Immature natural killer cell (primary cell): ENCODE data around the gene TTC34. TPM values are rescaled to one million over a fixed set of nuclear protein-coding genes. Genes with fewer than 3 reads are reported as not detected.
A peak's percentile ranks its signal among the peaks of the same experiment; 100 is the strongest.

Experiments
- DNase-seq, 3 donors: peaks; one replicate each; pipeline ENCODE4 v3.0.0; 2022; ENCODE audit warnings: mixed read lengths in 1 of 3
- H3K27ac Mint-ChIP-seq, 6 donors: one replicate each; pipeline ENCODE4 v1.8.0; 2020; ENCODE audit warnings: mixed read lengths in 6 of 6, mild to moderate bottlenecking in 5 of 6, inconsistent platforms in 4 of 6, moderate library complexity in 3 of 6
- H3K27me3 Mint-ChIP-seq, 3 donors: one replicate each; pipeline ENCODE4 v1.8.0; 2020 to 2021; ENCODE audit warnings: low read depth in 3 of 3, mild to moderate bottlenecking in 3 of 3, mixed read lengths in 3 of 3, moderate library complexity in 3 of 3, inconsistent platforms in 1 of 3
- H3K36me3 Mint-ChIP-seq, 3 donors: one replicate each; pipeline ENCODE4 v1.8.0; 2020; ENCODE audit warnings: mixed read lengths in 3 of 3, inconsistent platforms in 2 of 3, mild to moderate bottlenecking in 2 of 3
- H3K4me1 Mint-ChIP-seq, 2 donors: one replicate each; pipeline ENCODE4 v1.8.0; 2020; ENCODE audit warnings: inconsistent platforms in 2 of 2, mild to moderate bottlenecking in 2 of 2, mixed read lengths in 2 of 2, moderate library complexity in 1 of 2
- H3K4me3 Mint-ChIP-seq, 5 donors: one replicate each; pipeline ENCODE4 v1.8.0; 2020; ENCODE audit warnings: mild to moderate bottlenecking in 5 of 5, mixed read lengths in 5 of 5, inconsistent platforms in 3 of 5, moderate library complexity in 3 of 5
- H3K9me3 Mint-ChIP-seq, 6 donors: one replicate each; pipeline ENCODE4 v1.8.0; 2020; ENCODE audit warnings: mild to moderate bottlenecking in 6 of 6, mixed read lengths in 6 of 6, inconsistent platforms in 4 of 6, moderate library complexity in 3 of 6
- polyA plus RNA-seq, 3 donors: library from polyadenylated mRNA; unstranded; fragments of 300-500 nt; fragmentation: Illumina TruSeq; gene quantifications; one replicate each; pipeline ENCODE4 v1.2.3, GENCODE V29; 2021

The TTC34 gene
- polyA plus RNA-seq, 3 donors from 2014 or later, result 0.07 TPM; not detected in 2

DNA sequence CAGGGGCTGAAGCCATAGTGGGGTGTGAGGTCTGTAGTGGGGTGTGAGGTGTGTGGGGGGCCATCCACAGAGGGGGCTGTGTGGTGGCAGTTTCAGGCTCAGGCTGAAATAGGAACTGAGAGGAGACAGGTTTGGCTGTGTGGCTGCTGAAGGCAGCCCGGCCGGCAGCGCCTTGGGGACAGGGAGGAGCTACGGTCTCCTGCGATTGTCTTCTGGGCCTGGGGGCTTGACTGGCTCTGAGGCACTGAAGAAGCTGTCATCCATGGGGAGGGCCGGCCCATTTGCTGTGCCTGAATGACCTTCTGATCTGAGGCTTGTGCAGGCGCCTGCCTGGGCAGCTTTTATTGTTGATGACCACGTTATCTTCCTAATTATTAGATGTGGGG, 10.0 kb upstream of the TTC34 start:
- H3K4me1 Mint-ChIP-seq, result no peaks in the 10 kb centered on the region
- H3K27me3 Mint-ChIP-seq, result no peaks in the 10 kb centered on the region
- H3K36me3 Mint-ChIP-seq, result no peaks in the 10 kb centered on the region
- H3K27ac Mint-ChIP-seq, result no peak overlapping the region
- no peak overlapping the region for H3K4me3 Mint-ChIP-seq
- DNase-seq, result no peak
- no peaks in the 10 kb centered on the region for H3K9me3 Mint-ChIP-seq

DNA sequence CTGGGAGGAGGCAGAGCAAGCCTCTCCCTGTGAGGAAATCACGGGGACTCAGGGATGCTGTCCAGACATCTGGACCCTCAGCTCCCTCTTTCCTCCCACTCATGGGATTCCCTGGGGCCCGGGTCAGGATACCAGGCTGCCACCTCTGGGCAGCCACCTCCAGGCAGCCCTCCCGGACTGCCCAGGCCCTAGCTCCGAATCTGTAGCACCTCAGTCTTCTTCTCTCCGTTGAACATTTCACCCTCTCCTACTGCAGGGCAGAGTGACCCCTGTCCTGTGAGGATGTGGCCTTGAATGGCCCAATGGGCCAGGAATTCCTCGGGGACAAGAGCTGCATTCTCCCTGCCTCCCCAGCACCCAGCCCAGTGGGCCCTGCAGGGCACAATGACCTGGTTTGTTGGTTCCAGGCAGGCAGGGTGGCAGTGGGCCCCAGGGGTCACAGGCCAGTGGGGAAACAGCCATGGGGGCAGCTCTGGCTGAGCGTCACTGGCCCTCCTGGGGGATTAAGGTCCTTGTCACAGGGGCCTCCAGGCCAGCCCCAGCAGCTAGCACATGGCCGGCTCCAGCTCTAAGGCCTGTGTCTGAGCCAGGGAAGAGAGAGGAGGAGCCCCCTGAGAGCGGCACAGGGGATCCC, 9.5 kb upstream of the TTC34 start:
- Mint-ChIP-seq H3K9me3 (no peaks in the 10 kb centered on the region), H3K27me3 (no peaks in the 10 kb centered on the region), H3K27ac (no peak overlapping the region), H3K4me3 (no peak overlapping the region), H3K4me1 (no peaks in the 10 kb centered on the region), H3K36me3 (no peaks in the 10 kb centered on the region)
- no peak for DNase-seq

DNA sequence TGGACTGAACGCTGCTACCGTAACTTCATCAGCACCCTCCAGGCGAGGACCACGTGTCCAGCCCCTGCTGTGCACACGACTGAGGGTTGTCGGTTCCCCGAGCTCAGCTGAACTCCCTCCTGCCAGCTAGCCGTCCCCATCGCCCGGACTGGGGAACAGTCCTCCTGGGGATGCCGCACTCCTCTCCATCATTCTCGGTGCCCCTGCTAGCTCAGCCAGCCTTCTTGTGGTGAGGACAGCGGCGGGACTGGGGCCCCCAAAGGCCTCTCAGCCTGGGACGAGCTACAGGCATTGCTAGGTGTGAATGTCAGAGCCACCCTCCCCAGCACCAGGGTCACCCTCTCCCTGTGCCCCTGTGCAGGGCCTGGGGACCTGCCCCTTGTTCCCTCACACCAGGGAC, 8.8 kb upstream of the TTC34 start:
- Mint-ChIP-seq H3K4me3 (no peak overlapping the region), H3K9me3 (no peaks in the 10 kb centered on the region), H3K27me3 (no peaks in the 10 kb centered on the region), H3K36me3 (no peaks in the 10 kb centered on the region), H3K4me1 (no peaks in the 10 kb centered on the region), H3K27ac (no peak overlapping the region)
- no peak for DNase-seq

DNA sequence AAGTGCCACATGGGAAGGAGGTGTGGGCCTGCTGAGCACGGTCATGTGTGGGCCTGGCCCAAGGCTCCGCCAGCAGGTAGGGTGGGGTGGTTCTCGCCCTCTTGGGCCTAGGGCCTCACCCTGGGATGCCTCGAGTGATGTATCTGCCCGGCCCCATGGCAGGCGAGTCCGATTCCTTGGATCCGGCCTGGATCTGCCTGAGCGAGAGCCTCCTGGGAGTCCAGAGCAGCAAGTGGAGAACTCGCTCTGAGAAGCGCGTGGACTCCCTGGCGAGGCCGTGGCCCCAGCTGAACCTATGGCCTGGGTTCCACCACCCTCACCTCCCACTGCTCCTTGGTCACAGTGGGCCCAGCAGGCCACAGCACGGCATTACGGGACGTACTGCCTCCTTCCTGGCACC, 8.2 kb upstream of the TTC34 start:
- Mint-ChIP-seq H3K36me3 (no peaks in the 10 kb centered on the region), H3K9me3 (no peaks in the 10 kb centered on the region), H3K4me1 (no peaks in the 10 kb centered on the region), H3K27me3 (no peaks in the 10 kb centered on the region), H3K27ac (no peak overlapping the region), H3K4me3 (no peak overlapping the region)
- no peak for DNase-seq

DNA sequence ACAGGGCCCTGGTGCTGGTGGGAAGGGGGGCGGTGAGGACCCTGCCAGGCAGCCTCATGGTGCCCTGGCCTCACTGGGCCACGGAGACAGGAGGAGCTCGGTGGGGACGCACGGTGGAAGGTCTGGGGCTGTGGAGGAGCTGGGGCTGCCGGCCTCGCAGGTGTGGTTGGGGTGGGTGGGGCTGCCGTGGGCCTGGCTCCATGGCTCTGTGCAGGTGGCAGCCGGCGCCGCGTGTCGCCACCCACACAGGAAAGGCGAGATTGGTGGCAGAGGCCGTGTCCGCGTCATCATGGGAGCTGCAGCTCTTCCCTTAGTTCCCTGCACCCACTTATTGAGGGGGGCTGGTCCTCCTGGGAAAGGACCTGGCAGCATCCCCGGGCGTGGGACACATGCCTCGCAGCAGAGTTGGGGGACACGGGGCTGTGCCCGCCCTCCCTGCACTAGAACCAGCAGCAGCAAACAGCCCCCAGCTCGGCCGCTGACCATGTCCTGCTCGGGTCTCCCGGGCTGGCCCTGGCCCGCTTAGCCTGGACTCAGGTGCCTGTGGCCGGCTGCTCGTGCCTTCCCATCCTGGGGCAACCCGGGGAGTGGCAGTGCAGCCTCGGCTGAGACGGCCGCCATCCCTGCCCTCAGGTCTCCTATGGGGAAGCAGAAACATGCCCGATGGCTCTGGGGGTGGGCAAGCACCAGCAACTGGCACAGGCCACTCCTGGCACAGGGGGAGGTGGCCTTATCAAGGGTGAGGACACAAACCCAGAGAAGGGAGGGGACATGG, 7.5 kb upstream of the TTC34 start:
- Mint-ChIP-seq H3K4me3 (no peak overlapping the region), H3K27me3 (no peaks in the 10 kb centered on the region), H3K27ac (no peak overlapping the region), H3K9me3 (no peaks in the 10 kb centered on the region), H3K4me1 (no peaks in the 10 kb centered on the region), H3K36me3 (no peaks in the 10 kb centered on the region)
- DNase-seq, result no peak

DNA sequence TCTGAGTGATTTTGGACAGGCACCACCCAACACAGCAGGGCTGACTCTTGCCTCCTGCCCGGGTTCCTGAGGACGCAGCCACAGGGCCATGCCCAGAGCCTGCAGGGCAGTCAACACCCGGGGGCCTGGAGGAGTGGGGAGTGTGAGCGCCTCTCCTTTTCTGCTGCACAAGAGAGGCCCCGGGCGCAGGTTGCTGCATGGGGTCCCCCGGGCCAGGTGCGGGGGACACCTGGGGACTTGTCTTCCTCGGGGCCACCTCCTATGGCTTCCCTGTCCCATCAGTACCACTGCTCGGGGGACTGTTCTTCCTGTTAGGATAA, 6.9 kb upstream of the TTC34 start:
- Mint-ChIP-seq H3K27me3 (no peaks in the 10 kb centered on the region), H3K4me3 (no peak overlapping the region), H3K4me1 (no peaks in the 10 kb centered on the region), H3K9me3 (no peaks in the 10 kb centered on the region), H3K27ac (no peak overlapping the region), H3K36me3 (no peaks in the 10 kb centered on the region)
- no peak for DNase-seq

DNA sequence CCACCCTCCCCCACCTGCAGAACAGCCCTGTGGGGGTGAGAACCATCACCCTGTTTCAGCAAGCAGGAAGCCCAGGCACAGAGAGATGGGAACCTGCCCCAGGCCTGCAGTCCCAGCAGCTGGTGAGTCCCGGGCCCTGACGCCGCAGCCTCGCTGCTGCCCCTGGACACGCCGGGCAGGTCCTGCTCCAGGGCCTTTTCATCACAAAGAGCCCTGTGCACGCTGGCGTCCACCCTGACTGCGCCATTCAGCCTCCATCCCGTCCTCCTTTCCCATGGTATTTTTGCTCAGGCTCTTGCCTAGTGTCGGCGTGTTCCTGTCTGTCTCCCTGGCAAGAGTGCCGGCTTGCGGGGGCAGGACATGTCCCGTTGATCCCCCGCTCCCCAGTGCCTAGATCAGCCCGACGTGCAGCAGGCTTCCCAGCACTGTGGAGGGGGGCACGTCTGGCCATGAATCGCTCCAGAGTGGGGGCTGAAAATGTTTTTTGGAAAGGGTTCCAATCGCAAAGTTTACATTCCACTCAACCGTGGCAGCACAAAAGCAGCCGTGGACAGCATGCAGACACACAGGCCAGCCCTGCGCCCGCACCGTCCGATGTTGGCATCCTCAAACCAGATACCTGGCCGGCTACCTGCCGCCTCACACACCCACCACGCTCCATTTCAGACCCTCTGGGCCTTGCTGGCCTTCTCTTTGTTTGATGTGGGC, 6.3 kb upstream of the TTC34 start:
- Mint-ChIP-seq H3K4me3 (no peak overlapping the region), H3K9me3 (no peaks in the 10 kb centered on the region)

DNA sequence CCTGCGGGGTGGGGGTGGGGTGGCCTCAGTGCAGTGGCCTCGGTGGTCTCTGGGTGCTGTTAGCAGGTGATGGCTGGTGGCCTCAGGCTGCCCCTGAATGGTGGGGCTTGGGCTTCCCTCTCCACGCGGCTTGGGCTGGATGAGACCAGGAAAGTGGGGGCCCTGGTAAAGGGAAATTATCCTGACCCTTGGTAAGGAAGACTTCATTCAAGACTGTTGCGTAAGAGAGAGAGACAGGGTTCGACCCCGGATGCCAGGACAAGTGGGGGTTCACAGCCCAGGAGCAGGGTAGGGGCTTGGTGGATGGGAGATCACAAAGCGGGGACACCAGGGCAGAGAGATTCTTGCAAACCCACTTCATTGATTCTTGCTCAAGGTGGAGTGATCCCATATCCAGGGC, 5.5 kb upstream of the TTC34 start:
- Mint-ChIP-seq H3K4me1 (no peaks in the 10 kb centered on the region), H3K27me3 (no peaks in the 10 kb centered on the region), H3K9me3 (no peaks in the 10 kb centered on the region), H3K4me3 (no peak overlapping the region), H3K27ac (peak overlapping the region in 1 of 6 donors; percentile 56), H3K36me3 (no peaks in the 10 kb centered on the region)
- DNase-seq, result no peak

More for the DNA sequence above, 6.3 kb upstream of the TTC34 start:
- Mint-ChIP-seq H3K27ac (no peak overlapping the region), H3K4me1 (no peaks in the 10 kb centered on the region), H3K36me3 (no peaks in the 10 kb centered on the region), H3K27me3 (no peaks in the 10 kb centered on the region)
- DNase-seq, result no peak

DNA sequence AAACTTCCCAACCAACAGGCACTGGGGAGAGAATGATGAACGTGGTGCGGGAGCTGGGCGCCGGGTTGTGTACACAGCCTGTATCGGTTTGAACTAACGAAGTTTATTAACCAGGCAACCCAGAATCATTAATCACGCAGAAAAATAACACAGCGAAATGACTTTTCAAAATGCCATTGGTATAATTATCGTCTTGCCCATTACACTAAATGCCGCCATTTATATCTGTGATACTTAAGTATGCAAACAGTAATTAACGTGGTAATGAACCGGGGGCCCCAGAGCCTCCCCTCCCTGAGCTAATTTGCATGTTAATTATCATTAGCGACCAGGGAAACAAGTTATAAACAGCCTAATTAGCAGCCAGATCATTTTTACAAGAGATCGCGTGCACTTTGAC, 5.1 kb upstream of the TTC34 start:
- Mint-ChIP-seq H3K36me3 (no peaks in the 10 kb centered on the region), H3K9me3 (no peaks in the 10 kb centered on the region), H3K4me1 (no peaks in the 10 kb centered on the region), H3K27me3 (no peaks in the 10 kb centered on the region), H3K4me3 (no peak overlapping the region), H3K27ac (no peak overlapping the region)
- DNase-seq, result no peak

DNA sequence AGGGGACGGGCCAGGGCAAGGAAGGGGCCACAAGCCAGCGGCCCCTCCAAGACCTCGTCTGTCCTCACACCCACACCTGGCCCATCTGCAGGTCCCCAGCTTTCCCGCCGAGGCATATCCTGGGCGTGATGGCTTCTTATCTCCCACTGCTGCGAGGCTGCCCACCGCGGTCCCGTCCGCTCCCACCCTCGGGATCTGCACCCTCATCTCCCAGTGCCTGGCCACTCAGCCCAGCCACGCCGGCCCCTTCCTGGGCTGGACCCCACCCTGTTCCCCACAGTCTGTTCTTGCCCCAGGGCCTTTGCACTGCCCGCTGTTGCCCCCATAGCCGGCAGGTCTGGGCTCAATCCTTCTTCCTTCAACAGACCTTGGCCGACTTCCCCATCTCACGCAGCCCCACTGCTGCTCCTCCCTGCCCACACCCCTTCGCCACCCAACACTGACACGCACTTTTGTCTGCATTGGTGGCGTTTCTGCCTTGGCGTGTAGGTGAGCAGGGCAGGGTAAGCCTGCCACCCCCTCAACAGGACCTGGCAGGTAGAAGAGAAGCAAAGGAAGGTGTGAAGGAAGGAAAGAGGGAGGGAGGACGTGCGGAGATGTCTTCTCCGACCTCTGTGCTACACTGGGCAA, 4.4 kb upstream of the TTC34 start:
- H3K9me3 Mint-ChIP-seq, result no peaks in the 10 kb centered on the region
- H3K27me3 Mint-ChIP-seq, result no peaks in the 10 kb centered on the region
- no peaks in the 10 kb centered on the region for H3K4me1 Mint-ChIP-seq
- H3K4me3 Mint-ChIP-seq, result no peak overlapping the region
- H3K36me3 Mint-ChIP-seq, result no peaks in the 10 kb centered on the region
- H3K27ac Mint-ChIP-seq, result no peak overlapping the region
- DNase-seq, result no peak

DNA sequence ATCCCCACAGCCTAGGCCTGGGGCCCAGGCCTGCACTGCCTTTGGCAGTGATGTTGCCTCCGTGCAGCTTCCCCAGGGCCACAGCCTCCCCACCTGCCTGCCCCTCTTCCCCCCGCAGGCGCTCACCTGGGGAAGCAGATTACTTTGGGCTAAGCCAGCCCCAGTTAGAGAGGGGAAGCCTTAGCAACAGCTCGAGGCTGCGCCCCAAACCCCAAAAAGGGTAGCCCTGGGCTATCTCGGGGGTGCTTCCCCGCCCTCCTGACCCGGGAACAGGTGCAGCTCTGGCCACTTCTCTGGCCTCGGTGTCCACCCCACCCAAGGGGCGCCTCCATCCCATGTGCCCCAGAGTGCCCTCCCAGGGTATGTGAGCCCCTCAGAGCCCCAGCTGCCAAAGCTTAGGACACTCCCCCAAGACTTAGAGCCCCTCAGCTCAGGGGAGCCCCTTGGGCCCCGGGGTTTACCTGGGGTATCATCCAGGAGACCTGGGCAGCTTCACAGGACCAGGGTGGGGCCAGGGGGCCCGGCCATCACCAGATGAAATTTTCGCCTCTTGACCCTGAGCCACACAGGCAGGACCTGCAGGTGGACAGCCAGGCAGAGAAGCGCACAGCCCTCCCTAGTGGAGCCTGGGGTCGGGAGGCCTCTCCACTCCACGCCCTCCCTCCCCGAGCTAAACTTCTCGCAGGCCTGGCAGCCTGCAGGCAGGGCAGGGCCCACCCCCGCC, 3.3 kb upstream of the TTC34 start:
- Mint-ChIP-seq H3K4me3 (no peak overlapping the region), H3K27me3 (no peaks in the 10 kb centered on the region), H3K36me3 (no peaks in the 10 kb centered on the region), H3K27ac (no peak overlapping the region), H3K4me1 (no peaks in the 10 kb centered on the region), H3K9me3 (no peaks in the 10 kb centered on the region)
- no peak for DNase-seq

DNA sequence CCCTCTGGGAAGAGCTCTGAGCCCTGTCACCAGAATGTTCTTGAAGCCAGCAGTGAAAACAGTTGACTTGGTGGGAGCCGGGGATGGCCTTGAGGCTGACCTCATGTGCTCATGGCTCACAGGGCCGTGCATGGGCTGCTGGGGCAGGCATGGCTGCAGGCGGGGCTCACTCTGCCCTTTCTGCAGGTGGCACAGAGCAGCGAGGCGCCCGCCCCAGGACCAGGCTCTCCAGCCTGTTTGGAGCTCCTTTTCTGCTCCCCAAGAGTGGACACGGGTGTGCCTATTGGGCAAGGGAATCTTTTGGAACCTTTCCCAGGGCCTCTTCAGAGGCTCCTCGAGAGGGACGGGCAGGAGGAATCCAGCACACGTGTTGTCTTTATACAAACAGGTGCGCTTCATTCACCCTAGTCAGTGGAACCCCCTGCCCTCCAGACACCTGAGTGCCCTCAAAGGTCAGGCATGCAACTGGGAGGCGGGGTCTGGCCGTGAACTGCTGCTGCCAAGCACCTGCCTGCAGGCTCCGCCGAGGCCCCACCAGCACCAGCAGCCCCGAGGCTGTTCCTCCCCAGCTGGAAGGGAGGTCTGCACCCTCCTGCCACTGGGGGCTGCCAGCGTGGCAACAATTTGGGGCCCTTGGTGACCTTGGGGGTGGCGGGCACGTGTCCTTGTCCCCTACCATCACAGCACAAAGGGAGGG, 2.6 kb upstream of the TTC34 start:
- H3K27me3 Mint-ChIP-seq, result peaks cover 0 to 2% (median 0%) of the 10 kb centered on the region in 3 donors
- H3K4me3 Mint-ChIP-seq, result no peak overlapping the region
- H3K4me1 Mint-ChIP-seq, result no peaks in the 10 kb centered on the region
- H3K36me3 Mint-ChIP-seq, result no peaks in the 10 kb centered on the region
- no peak for DNase-seq
- peaks cover 0 to 2% (median 0%) of the 10 kb centered on the region in 6 donors for H3K9me3 Mint-ChIP-seq
- H3K27ac Mint-ChIP-seq, result no peak overlapping the region

DNA sequence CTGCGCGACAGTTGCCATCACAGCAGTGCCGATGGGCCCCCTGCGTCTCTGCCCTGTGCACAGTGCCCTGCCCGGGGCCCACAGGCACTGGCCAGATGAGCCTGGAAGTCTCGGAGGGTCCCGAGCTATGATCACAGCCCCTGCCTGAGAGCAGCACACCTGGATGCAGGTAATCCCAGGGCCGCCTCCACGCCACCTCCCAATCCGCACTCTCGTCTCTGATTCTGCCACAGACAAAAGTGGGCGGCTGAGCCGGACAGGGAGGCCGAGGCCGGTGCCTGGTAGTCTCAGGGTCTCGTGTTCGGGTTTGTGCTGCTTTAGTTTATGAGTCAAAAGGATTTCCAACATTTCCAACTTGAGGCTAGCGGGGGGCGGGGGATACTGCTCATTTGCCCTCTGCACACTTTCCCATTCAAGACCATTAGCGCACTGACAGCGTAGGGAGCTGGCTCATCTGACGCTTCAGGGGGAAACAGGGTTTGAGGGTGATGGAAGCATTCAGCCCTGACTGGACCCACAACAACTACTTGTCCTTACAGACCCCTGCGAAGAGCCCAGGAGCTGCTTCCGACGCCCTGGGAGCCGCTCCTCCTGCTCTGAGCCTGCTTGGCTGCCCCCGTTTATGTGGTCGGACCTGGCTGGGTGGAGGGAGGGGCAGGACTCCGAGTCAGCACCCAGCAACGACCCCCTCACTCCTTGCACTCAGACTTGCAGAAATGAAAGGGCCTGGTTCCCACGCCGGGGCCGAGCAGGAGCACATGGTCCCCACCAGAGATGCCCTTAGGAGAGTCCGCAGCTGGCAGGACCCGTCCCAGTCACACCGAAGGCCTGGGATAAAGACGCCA, 1.8 kb upstream of the TTC34 start:
- no peaks in the 10 kb centered on the region for H3K4me1 Mint-ChIP-seq
- peaks cover 0 to 2% (median 0%) of the 10 kb centered on the region in 3 donors for H3K27me3 Mint-ChIP-seq
- H3K36me3 Mint-ChIP-seq, result no peaks in the 10 kb centered on the region
- no peak for DNase-seq
- H3K4me3 Mint-ChIP-seq, result no peak overlapping the region
- peaks cover 0 to 2% (median 0%) of the 10 kb centered on the region in 6 donors for H3K9me3 Mint-ChIP-seq
- H3K27ac Mint-ChIP-seq, result no peak overlapping the region
